GM21825 (cell line): ENCODE measurements around the gene HTRA2.

Source experiments
- ATAC-seq: cut with Tn5 transposase; IDR thresholded peaks from one replicate; pipeline ENCODE4 v1.9.1; 2021; ENCODE audit warnings: mild to moderate bottlenecking, moderate library complexity; ENCODE audit not compliant: unreplicated experiment

The HTRA2 gene

DNA sequence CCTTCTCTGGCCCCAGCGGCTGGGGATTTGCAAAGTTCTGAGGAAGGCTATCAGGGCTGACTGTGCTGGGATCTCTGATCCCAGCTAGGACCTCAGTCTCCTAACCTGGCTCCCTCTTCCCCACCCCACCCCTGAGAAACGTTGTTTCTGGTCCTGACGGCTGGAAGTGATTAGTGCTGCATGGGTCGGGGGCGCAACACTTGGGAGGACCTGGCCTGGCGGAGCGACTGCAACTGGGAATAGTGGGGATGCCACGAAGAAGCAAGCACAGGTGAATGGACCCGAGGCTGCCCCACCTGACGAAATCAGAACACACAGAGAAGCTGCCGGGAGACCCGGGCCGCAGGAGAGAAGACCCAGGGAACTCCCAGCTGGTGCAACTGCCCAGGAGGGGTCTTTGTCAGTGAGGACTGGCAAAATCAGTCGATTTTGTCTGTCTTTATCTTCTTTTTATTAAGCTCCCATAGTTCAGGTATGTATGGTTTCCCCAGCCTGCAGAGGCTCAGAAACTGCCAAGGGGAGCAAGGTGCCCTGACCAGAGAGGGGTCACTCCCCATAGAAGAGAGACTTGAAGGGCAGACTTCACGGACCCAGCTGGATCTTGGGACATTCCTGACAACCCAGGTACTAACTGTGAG, 29.7 kb upstream of the HTRA2 start:
- no peak for ATAC-seq

DNA sequence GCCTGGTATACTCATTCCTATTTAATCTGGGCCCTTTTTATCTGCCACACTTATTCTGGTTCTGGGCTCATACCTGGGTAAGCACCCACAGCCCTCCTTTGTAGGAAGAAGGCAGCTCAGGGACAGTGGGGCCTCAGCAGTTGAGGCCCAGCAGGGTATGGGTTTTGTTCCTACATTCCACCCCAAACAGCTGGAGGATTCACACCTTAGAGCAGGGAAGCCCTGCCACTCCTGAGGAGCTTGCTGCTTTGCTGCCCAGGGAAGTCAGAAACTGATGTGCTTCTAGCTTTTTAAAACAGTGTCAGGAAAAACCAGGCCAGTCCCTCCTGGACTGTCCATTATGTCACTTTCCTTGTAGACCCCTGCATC, 29.2 kb upstream of the HTRA2 start:
- no peak for ATAC-seq

DNA sequence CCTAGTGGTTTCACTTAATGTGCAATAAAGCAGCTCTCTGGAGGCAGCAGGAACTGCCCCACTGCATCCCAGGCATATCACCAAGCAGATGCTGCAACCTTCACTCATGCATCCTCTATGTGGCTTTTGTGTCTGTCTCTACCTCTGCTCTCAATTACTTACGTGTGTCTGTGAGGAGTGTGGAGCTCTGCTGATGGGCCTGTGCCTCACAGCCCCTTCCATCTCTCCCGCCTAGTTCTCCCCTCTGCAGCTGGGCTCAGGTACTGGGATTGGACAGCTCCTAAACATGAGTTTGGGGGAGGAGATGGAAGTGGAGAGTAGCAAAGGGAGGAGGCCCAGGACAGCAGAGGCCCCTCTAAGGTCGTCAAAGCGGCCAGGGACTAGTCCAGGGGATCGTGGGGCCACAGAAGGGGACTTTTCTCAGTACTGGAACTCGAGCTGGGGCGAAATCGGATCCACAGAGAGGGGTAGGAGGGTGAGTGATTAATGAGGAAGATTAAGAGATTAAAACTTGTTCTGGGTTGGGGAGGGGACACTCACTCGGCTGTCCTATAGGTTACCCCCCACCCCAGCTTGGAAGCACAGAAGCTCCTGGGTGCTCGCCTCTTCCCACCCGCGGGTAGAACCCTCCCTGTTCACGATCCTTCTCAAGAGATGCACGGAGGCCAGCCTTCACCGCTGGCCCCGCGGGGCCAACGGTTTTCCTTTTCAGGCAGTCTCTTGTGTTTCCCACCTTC, 28.2 kb upstream of the HTRA2 start:
- ATAC-seq = no peak

DNA sequence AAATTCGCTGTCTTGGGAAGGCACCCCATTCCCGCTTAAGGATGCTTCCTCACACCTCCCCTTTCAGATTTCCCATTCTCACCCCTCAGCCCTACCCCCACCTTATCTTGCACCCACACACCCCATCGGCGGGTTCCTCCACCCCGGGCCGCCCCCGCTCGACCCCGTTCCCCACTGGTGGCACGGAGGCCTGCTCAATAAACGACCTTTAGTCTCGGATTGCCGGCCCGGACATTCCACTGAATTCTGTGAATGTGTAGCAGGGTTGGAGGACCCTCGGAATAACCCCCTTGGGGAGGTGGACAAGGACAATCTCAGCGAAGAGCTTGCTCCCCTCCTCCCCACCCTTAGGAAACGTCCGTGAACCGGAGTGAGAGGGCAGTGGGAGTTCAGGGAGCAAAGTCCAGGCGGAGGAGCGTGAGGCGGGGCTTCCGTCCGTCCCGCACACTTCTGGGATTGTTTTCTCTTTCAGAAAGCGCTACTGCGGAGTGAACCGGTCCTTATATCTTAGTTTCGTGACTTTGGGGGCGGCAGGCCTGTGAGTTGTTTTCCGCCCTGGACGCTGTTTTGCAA, 27.5 kb upstream of the HTRA2 start:
- ATAC-seq = no peak

DNA sequence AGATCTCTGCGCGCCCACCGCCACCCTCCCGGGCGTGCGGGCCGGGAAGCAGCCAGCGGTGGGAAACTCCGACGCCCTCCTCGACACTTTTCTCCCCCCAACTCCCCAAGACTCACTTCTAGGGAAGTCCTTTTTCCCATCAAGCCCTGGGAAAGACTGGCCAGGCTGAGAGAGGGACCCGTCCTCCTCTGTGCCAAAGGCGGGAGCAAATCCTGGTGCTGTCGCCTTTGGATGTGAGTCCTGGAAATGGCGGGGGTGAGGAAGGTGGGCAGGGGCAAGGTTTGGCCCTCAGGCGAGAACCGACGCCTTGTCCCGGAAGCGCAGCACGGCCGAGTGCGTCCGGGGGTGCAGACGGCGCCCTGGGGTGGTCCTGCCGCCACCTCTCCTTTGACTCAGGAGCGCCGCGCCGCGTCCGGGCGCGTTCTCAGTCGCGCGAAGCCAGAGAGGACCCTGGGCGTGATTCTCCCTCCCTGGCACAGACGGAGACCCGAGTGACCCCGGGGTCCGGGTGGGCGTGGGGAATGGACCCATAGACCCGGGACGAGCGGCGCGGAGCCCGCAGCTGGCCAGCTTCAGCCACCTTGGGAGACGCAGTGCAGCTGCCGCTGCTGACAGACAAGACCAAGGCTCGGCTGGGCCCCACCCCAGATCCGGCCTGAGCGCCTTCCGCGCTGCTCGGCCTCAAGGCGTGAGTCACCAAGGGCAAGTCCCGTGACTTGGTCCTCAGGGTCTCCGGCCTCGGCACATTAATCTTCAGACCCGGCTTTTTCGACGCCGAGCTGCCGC, 26.8 kb upstream of the HTRA2 start:
- ATAC-seq = peak; percentile 36

DNA sequence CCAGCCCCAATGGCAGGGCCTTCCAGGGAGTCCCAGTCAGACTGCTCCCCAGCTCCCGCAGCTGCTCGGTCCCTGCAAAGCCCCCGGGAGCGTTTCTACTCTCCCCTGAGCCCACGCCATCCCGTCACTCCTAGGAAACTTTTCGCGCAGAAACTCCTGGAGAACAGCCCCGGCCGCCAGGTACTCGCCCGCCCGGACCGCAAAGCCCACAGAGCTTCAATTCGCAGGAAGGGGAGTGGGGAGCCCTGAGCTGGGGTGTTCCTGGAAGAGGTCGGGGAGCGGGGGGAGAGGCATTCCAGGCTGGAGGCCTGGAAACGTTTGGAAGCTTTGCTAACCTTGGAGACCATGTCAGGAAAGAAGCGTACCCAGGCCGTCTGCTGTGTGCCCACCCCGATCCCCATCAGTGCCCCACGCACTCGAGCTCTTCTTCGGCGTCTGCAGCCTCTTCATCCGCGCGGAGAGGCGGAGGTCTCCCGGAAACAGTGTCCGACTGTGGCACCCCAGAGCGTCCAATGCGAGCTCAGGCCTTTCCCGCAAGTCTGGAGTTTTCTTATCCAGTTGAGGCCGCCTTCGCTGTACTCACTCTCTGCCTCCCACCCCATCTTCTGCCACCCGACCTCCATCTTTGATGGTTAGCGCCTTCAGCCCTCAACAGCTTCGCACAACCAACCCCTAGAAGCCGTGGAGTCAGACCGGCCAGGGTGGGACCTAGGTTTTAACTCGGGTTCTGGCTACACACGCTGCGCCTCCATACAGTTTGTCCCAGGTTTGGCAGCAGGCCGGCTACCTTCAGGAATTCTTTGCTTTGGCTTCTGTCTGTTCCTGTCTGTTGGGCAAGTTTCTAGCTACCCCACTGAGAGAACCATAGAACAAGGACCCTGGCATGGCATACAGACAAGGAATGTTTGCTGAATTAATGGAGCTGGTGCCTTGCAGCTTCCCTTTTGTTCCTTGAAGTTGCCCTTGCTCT, 25.9 kb upstream of the HTRA2 start:
- no peak for ATAC-seq

DNA sequence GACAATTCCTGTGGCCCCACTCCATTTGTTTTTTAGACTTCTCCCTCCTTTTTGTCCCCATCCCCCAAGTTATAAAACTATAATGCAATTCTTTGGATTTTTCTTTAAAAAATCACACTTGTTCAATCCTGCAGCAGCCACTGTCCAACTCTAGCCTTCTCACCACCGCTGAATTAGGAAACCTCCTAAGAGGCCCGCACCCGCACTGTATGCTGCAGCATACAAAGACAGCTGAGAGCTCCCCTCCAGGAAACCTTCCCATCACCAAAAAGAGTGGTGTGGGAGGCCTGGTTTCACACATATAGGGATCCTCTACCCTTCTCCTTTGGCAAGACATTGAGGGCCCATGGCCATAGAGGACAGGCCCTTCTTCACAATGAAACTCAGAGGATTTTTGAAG, 25.1 kb upstream of the HTRA2 start:
- no peak for ATAC-seq

DNA sequence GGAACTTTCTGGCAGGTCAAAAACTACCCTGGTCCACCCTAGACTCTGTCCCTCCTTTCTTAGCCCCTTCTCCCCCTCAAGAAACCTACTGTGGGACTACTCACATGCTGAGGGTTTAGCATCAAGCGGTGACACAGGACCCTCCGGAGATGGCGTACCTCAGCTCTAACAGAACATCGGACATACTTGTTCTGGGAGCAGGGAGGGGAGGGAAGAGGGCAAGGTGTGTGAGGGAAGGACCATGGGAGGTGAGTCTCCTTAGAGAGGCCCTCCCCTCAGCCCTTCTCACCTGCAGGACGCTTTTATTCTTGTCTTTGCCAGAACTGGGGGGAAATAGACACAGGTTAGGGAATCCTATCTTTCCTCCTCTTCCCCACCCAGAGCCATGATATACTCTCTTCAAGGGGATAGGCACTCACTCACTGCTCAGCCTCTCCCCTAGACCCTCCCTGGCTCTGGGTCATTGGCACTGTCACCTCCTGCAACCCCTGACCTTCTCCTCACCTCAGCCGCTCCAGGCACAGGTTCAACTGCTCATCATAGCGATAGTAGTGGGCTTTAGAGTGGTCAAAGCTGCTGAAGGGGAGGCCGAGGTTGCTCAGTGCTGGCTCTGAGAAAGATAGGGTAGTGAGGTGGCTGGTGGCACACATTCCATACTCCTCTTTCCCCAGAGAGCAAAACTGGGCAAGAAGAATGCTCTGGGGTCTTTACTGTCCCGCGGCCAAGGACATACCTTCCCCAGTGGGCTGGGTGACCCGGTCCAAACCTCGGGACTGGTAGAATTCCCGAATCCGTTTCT, 24.1 kb upstream of the HTRA2 start:
- no peak for ATAC-seq

DNA sequence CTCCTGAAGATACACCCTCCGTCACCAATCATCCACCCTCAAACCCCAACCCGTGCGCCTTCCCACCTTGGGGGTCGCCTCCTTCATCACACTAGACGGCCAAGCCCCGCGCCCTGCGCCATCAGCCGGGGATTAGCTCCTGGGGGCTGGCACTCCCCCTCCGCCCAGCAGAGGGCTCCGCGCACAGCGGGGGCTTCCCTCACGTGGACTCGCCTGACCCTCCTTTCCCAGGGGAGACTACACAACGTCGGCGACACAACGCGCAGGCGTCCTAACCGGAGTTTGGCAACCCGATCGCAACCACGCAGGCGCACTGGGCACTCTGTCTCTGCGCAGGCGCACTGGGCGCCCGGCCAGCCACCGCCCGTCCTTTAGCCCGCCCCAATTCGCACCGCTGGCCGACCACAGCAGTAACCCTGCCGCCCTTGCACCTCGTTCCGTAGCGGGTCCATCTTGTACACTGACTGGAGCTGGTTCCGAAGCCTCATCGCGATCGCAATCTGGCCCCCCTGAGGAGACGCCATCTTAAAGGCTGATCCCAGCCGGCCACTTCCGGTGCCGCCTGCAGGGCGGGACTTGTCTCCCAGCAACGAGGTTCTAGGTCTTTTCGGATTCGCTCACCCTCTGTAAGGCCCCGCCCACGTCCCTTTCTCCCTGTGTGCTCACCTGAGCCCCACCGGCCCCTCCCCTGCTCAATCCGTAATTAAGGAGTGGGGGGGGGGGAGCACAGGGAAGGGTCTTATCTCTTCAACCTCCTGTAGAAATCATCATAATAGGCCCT, 22.4 kb upstream of the HTRA2 start, which contains the start of gene PCGF1:
Gene PCGF1 (minus strand): TSS at position 551 of the 781 bp plus-strand sequence. CDS start 27 bp downstream, at position 524.
- ATAC-seq = peak; percentile 84

DNA sequence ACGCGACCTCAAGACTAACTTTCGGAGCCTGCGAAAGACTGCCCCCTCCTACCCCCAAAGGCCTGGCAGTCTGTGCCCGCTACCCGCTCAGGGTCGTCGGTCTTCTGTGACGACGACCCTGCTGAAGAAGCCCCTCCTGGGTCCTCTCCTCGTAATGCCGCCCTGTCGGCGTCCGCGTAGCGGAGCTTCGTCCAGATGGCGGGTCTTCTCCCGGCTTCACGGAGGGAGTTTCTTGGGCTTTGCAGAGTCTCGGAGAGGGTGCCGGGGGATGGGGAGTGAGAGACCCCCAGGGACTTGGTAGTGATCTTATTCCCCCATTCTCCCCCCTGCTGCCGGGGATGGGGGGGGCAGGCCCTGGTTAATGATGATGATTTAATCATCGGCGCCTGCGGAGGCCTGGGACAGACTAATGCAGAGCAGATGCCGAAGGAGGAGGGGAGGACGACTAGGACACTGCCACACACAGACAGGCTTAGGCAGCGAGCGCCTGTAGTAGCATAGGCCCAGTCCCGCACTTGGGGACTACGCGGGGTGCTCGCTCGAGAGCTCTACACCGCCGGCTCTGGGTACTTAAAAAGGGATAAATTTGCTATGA, 21.7 kb upstream of the HTRA2 start:
- ATAC-seq = peak; percentile 13

DNA sequence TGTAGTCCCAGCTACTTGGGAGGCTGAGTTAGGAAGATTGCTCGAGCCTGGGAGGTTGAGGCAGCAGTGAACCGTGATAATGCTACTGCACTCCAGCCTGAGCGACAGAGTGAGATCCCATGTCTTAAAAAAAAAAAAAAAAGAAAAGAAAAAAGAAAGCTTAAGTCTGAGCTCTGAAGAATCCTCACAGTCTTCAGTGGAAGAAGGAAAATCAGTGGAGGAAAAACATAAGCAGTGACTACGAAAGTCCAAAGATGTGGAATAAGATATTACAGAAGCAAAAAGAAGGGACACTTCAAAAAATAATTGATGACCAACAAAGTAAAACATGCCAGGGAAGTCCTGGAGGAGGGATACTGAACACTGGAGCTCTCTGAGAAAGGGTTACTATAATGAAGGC, 19.5 kb upstream of the HTRA2 start:
- ATAC-seq = no peak

DNA sequence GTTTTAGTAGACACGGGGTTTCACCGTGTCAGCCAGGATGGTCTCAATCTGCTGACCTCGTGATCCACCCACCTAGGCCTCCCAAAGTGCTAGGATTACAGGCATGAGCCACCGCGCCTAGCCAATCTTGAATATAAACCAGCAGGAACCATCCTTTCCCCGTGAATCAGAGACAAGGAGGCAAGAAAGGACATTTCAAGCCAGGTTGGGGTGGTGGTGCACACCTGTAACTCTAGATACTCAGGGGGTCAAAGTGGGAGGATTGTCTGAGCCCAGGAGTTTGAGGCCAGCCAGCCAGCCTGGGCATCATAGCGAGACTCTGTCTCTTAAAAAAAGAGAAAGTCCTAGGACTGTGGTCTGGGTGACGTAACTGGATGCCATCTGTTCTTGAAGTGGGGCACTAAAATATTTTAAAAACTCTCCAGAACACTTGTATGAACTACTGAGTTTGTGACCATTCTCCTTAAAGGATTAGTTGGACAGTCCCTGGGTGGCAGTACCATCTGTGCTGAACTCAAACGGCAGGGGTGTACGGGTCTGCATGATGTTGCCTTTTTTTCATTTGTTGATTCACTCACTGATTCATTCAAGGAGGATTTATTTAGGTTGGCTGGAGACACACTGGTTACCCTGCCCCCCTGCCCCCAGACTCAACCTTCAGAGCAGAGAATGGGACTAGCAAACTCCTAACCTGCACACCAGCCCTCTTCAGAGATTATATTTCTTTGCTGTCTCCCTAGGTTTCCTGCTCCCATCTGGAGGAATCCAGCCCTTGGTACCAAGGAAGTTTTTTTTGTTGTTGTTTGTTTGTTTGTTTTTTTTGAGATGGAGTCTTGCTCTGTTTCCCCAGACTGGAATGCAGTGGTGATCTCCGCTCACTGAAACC, 18.4 kb upstream of the HTRA2 start:
- no peak for ATAC-seq

DNA sequence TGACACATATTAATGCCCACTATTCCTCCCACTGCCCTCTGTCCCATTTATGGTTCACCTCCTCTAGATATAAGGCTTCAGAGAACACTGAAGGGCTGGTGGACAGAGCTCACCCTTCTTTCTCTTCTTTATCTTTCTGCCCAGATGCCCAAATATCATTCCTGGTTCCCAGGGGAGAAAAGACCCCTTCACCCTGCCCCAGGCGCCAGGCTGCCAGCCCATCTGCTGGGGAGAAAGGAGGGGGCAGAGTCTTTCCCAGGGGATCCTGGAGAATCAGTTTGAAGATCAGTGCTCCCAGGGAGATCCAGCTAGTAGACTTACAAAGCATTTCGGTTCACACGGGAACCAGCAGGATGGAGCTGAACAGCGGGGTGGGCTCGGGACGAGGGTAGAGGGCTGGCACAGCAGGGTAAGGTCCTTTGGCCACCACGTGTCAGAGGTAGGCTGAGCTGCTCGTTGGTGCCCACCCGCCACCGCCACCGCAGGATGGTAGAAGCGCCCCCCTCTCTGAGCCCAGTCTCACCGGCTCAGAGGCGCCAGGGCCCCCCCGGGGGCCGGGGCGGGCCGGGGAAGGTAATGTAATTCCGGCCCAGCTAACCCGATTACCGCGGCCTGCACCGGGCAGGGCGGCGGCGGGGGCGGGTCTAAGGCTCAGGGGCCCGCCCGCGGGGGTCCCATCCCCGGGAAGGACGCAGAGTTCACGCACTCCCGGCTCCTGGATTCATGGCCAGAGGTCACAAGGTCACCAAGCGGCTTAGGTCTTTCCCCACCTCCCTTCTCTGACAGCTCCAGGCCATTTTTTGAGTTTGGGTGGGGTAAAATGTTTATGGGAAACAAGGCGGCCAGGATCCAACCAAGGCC, 16.8 kb upstream of the HTRA2 start:
- no peak for ATAC-seq

DNA sequence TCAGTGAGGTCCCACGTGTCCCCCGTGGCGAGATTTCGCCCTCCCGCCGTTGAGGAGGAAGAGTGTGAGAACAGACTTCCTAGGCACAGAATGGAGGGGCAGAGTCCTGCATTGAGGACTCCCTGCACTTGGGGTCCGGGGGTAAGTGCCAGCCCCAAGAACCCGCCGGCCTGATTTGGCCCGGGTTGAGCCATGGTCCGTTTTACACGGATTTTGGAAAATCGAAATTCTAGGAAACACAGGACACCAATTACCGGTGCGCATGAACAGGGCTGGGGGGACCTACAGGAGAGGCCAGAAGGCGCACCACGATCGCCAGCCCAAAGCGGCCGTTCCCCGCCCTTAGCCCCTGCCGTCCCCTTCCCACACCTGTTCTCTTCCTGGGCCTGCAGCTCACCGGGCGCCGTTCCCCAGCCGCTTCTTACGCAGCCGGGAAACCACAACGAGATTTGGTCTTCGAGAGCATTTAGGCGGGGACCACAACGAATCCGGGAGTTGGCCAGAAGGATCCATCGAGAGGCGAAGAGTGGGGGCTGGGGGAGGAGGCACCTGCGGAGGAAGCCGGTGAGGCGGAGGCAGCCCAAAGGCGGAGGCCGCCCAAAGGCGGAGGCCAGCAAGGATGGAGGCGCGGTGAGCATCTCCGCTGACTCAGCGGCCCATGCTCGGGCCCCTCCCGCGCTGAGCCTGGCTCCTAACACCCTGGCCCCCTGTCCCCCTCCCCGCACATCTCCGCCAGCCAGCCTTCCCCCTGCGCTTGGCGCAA, 15.9 kb upstream of the HTRA2 start:
- no peak for ATAC-seq

DNA sequence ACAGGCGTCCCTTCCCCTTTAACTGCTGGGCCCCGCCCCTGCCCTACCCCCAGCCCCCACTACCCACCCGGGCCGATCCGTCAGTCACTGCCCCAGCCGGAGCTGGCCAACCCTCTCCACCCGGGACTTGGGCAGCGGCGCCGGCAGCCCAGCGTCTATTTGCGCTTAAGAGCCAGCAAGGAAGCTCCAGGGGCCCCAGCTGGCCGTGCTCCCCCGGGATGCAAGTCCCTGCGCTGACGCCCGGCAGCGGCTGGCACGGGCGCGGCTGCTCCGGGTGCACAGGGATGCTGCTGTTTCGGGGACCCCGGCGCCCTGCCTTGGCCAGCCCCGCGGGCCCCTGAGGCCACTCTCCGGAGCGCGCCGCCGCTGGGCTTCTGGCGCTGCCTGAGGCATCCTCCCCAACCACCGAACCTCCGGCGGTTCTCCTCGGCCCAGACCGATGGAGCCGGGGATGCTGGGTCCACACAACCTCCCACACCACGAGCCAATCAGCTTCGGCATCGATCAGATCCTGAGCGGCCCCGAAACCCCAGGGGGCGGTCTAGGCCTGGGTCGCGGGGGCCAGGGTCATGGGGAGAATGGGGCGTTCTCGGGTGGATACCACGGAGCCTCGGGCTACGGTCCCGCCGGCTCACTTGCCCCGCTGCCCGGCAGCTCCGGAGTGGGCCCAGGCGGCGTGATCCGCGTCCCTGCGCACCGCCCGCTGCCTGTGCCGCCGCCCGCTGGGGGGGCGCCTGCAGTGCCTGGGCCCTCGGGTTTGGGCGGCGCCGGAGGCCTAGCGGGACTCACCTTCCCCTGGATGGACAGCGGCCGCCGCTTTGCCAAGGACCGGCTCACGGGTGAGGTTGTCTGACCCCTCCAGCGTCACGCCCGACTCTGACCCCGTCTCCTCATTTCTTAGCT, 15.1 kb upstream of the HTRA2 start, which contains the start of gene TLX2:
Gene TLX2 (plus strand): TSS at position 83 of the 903 bp plus-strand sequence. CDS start 357 bp downstream, at position 440.
- no peak for ATAC-seq
